ENCODE results near the gene MTA2.

- TF ChIP-seq CTCF (IDR thresholded peaks at IDR 0.05; ENCODE audit: low read length) (no peak), EZH2 (IDR thresholded peaks at IDR 0.05; ENCODE audit: borderline replicate concordance, low read length) (no peak)
These were observed 32.1 kb downstream of the MTA2 start for GRCh38 chr11:62569611-62570010.
